Measurements from ENCODE around the gene MOB1A.
"Not testable (repeated sequence)": the region's sequence is repeated elsewhere in the genome, so short reads cannot be mapped to it uniquely, and the experiment has no call there.

Gene MOB1A

GRCh38 chr2:74198461-74199274 is 20.0 kb upstream of the MOB1A start, which contains the start of gene MTHFD2:
MTHFD2 (plus strand) TSS chr2:74198615; CDS start chr2:74198642, 27 bp downstream.
- peak; percentile 96 for DNase-seq (ENCODE audit: low spot score)
- peak; percentile 68 for TF ChIP-seq CTCF (IDR thresholded peaks at IDR 0.05; ENCODE audit: extremely low read depth, missing control alignments)

- no peak for TF ChIP-seq CTCF (IDR thresholded peaks at IDR 0.05; ENCODE audit: extremely low read depth, missing control alignments)
- DNase-seq (ENCODE audit: low spot score), result no peak
Measured at GRCh38 chr2:74198023-74198460, 19.4 kb upstream of the MOB1A start.

GRCh38 chr2:74197049-74197448 is 18.4 kb upstream of the MOB1A start:
- TF ChIP-seq CTCF (IDR thresholded peaks at IDR 0.05; ENCODE audit: extremely low read depth, missing control alignments), result no peak
- DNase-seq (ENCODE audit: low spot score), result no peak

- DNase-seq (ENCODE audit: low spot score), result no peak
- TF ChIP-seq CTCF (IDR thresholded peaks at IDR 0.05; ENCODE audit: extremely low read depth, missing control alignments), result no peak
Measured at GRCh38 chr2:74194799-74195198, 16.1 kb upstream of the MOB1A start.

GRCh38 chr2:74191596-74192380 is 13.1 kb upstream of the MOB1A start:
- TF ChIP-seq CTCF (IDR thresholded peaks at IDR 0.05; ENCODE audit: extremely low read depth, missing control alignments), result no peak
- DNase-seq (ENCODE audit: low spot score), result no peak

- DNase-seq (ENCODE audit: low spot score), result no peak
- TF ChIP-seq CTCF (IDR thresholded peaks at IDR 0.05; ENCODE audit: extremely low read depth, missing control alignments), result no peak
Measured at GRCh38 chr2:74188696-74189095, 10.0 kb upstream of the MOB1A start.

GRCh38 chr2:74188018-74188601 is 9.4 kb upstream of the MOB1A start:
- DNase-seq (ENCODE audit: low spot score), result no peak
- TF ChIP-seq CTCF (IDR thresholded peaks at IDR 0.05; ENCODE audit: extremely low read depth, missing control alignments), result no peak

- not testable (repeated sequence) for DNase-seq (ENCODE audit: low spot score)
Measured at GRCh38 chr2:74186706-74187105, 8.0 kb upstream of the MOB1A start.

Data from GM20000 (cell line).